Measurements from ENCODE around the gene MLLT6. TPM values are rescaled to one million over a fixed set of nuclear protein-coding genes. Genes with fewer than 3 reads are reported as not detected.

The MLLT6 gene
- total and polyA plus RNA-seq, 10 donors: 27.3 to 244 (median 143) TPM

DNA sequence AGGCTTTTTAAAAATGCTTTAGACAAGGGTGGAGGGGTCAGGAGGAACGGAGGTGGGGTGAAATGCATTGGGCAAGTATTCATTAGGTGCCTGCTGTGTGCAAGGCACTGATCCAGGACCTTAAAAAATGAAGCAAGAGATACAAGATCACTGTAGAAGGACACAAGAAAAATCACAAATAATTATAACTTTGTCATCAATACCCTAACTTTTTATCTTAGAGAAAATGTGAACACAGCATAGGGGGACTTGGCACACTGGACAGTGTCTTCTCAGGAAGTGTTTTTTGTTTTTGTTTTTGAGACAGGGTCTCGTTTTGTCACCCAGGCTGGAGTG lies 37.3 kb upstream of the MLLT6 start:
- Histone ChIP-seq H3K27me3 (replicated peaks in 1 of 7) (peaks cover 0 to 96% (median 47%) of the 10 kb centered on the region in 7 donors), H3K27ac (no peak overlapping the region), H3K36me3 (no peaks in the 10 kb centered on the region), H3K4me1 (peaks cover 0 to 18% (median under 1%) of the 10 kb centered on the region in 6 donors), H3K4me3 (no peak overlapping the region), H3K9me3 (no peaks in the 10 kb centered on the region)
- intact Hi-C loops (cut with DNase I; ENCODE audit: low total_unique reads): loop anchor here (10.0 kb wide), 2 partner anchors 103 to 173 kb away; no protein-coding TSS in a partner anchor
- TF ChIP-seq POLR2A (IDR thresholded peaks at IDR 0.05) (no peak), POLR2AphosphoS5 (IDR thresholded peaks at IDR 0.05) (no peak)
- TF ChIP-seq, protein P1, sequence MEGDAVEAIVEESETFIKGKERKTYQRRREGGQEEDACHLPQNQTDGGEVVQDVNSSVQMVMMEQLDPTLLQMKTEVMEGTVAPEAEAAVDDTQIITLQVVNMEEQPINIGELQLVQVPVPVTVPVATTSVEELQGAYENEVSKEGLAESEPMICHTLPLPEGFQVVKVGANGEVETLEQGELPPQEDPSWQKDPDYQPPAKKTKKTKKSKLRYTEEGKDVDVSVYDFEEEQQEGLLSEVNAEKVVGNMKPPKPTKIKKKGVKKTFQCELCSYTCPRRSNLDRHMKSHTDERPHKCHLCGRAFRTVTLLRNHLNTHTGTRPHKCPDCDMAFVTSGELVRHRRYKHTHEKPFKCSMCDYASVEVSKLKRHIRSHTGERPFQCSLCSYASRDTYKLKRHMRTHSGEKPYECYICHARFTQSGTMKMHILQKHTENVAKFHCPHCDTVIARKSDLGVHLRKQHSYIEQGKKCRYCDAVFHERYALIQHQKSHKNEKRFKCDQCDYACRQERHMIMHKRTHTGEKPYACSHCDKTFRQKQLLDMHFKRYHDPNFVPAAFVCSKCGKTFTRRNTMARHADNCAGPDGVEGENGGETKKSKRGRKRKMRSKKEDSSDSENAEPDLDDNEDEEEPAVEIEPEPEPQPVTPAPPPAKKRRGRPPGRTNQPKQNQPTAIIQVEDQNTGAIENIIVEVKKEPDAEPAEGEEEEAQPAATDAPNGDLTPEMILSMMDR (IDR thresholded peaks at IDR 0.05 in 8 of 11, conservative IDR thresholded peaks at IDR 0.05 in 3 of 11): peak in 1 of 11 experiments; percentile 55
- WGBS, 5 donors: 25 to 39% (median 27%) methylated on average over 2 of the region's 2 CpGs
- DNase-seq: no peak

DNA sequence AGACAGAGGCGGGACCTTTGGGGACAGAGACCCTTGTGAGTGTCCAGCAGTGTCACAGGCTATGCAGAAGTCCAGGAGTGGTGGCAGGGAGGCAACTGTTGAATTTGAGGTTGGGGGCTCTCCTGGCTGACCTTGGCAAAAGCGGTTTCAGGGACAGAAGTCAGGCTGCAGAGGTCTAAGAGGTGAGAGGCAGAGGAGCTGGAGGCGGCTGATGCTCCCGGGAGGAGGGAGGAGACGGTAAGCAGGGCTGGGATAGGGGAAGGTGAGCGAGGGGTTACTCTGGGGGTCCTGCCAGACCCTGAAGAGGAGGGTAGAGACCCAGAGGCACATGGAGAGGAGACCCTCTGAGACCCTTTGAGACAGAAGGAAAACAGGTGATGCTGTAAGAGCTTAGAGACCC lies 35.6 kb upstream of the MLLT6 start:
- intact Hi-C loops (cut with DNase I; ENCODE audit: low total_unique reads): loop anchor here (10.0 kb wide), 2 partner anchors 105 to 175 kb away; no protein-coding TSS in a partner anchor
- no peak for DNase-seq
- no peaks in the 10 kb centered on the region for H3K9me3 ChIP-seq

DNA sequence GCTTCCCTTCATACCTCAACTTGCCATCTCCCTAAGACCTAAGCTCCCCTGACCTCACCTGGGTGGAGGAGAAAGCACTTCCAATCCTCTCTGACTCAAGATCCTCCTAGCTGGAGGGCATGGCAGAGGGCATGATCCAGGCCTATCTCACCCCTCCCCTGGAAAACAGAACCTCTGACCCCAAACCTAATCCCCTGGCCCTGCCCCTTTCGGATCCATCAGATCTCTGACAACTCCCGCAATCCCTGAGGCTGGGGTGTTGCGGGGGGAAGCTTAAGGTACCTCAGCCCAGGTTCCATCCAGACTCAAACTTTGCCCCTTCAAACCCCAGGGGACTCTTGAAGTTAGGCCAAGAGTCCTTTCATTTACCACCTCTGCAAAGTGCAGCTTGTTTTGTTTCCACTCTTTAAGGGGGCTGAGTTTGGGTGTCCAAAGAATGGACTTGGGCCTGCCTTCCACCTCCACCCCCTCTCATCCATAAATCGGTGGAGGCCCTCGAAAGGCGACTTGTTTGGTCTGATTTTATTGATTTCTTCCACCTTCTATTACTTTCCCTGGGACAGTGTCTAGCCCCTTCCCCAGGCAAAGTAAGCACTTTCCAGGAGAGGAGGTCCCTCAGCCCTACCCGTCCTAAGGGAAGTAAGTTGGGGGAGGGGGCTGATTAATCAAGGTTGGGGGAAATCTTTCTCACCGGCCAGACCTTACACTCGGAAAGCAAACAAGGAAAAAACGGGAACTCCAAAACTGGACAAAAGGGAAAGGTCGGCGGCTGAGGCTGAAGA lies 32.9 kb upstream of the MLLT6 start:
- WGBS, 5 donors: 73 to 83% (median 78%) methylated on average over 12 of the region's 12 CpGs
- intact Hi-C loops (cut with DNase I; ENCODE audit: low total_unique reads): no loop called here
- no peak for DNase-seq
- H3K4me3 ChIP-seq: no peak overlapping the region
- no peaks in the 10 kb centered on the region for H3K36me3 ChIP-seq
- TF ChIP-seq, protein P1 (IDR thresholded peaks at IDR 0.05 in 8 of 11, conservative IDR thresholded peaks at IDR 0.05 in 3 of 11): no peak
- TF ChIP-seq POLR2AphosphoS5 (IDR thresholded peaks at IDR 0.05) (no peak), POLR2A (IDR thresholded peaks at IDR 0.05) (no peak)
- peaks cover 15 to 62% (median 35%) of the 10 kb centered on the region in 6 donors for H3K4me1 ChIP-seq
- H3K9me3 ChIP-seq: no peaks in the 10 kb centered on the region
- no peak overlapping the region for H3K27ac ChIP-seq
- H3K27me3 ChIP-seq (replicated peaks in 1 of 7): peaks cover 0 to 97% (median 72%) of the 10 kb centered on the region in 7 donors

More for the DNA sequence above, 35.6 kb upstream of the MLLT6 start:
- no peak overlapping the region for H3K4me3 ChIP-seq
- peaks cover 0 to 96% (median 61%) of the 10 kb centered on the region in 7 donors for H3K27me3 ChIP-seq (replicated peaks in 1 of 7)
- no peak overlapping the region for H3K27ac ChIP-seq
- 17 to 29% (median 19%) methylated on average over 6 of the region's 6 CpGs for WGBS, 5 donors
- TF ChIP-seq POLR2A (IDR thresholded peaks at IDR 0.05) (no peak), POLR2AphosphoS5 (IDR thresholded peaks at IDR 0.05) (no peak)
- TF ChIP-seq, protein P1 (IDR thresholded peaks at IDR 0.05 in 8 of 11, conservative IDR thresholded peaks at IDR 0.05 in 3 of 11): no peak
- H3K4me1 ChIP-seq: peaks cover 8 to 36% (median 17%) of the 10 kb centered on the region in 6 donors
- H3K36me3 ChIP-seq: no peaks in the 10 kb centered on the region
